HG02970 (cell line): ENCODE measurements around the gene PIMREG.

Experiments used
- ATAC-seq: cut with Tn5 transposase; IDR thresholded peaks from one replicate; pipeline ENCODE4 v1.9.1; 2021; ENCODE audit warnings: mild to moderate bottlenecking, moderate library complexity, moderate number of reproducible peaks; ENCODE audit not compliant: unreplicated experiment, low FRiP score

Gene PIMREG

DNA sequence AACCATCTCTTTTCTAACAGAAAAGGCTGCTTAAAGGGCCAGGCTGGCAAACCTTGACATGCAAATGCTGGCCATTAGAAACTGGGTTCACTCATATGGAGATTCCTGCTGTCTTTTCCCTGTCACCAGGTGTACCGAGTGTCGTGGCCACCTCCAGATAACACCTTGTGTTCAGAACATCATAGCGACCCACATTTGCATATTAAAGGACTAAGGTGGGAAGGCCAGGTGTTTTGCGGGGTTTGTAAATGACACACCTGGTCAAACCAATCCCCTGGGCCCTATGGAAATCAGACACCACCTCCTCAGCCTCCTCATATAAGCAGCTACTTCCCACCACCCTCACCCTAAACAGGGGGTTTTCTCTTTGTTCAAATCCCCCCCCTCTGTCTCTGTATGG, 6.8 kb upstream of the PIMREG start:
- ATAC-seq = no peak

DNA sequence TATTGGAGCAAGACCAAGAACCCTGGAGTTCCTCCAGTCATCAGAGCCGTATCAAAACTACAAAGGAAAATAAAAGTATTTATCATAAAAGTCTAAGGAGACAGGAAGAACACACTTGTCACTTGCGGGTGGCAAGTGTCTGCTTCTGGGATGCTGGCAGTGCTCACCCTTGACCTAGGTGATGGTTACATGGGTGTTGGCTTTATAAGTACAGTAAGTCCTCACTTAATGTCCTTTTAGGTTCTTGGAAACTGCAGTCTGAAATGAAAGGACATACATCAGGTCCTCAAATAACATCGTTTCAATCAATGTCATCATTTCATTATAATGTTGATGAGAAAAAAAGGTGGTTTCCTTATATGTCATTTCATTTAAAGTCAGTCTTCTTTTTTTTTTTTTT, 6.3 kb upstream of the PIMREG start:
- ATAC-seq = no peak

DNA sequence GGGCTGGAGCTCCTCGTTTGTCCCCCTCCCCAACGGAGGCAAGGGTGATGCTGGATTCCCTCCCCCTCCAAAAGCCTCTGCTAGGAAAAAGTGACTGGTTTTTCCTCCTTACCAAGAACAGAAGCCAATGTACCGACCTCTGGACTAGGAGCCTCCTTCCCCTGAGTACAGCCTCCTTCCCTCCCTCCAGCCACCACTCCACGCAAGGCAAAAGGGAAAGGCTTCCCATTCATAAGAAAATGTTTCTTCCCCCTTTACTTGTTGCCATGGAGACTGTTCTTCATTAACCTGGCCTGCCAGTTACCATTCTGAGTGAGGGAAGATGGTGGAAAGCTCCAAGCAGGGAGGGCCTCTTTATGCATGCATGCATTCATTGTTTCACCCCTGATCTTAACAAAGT, 4.3 kb upstream of the PIMREG start:
- no peak for ATAC-seq

DNA sequence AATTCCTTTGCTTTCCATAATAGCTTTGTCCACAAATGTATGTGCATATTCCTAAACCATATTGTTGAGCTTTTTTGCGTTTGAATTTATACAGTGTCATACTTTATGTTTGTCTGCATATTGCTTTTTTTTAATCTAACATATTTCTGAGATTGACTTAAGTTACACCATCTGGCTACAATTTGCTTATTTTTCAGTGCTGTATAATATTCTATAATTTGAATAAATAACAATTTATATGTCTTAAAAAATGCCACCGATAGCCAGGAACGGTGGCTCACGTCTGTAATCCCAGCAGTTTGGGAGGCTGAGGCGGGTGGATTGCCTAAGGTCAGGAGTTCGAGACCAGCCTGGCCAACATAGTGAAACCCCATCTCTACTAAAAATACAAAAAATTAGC, 1.5 kb upstream of the PIMREG start:
- ATAC-seq = no peak

DNA sequence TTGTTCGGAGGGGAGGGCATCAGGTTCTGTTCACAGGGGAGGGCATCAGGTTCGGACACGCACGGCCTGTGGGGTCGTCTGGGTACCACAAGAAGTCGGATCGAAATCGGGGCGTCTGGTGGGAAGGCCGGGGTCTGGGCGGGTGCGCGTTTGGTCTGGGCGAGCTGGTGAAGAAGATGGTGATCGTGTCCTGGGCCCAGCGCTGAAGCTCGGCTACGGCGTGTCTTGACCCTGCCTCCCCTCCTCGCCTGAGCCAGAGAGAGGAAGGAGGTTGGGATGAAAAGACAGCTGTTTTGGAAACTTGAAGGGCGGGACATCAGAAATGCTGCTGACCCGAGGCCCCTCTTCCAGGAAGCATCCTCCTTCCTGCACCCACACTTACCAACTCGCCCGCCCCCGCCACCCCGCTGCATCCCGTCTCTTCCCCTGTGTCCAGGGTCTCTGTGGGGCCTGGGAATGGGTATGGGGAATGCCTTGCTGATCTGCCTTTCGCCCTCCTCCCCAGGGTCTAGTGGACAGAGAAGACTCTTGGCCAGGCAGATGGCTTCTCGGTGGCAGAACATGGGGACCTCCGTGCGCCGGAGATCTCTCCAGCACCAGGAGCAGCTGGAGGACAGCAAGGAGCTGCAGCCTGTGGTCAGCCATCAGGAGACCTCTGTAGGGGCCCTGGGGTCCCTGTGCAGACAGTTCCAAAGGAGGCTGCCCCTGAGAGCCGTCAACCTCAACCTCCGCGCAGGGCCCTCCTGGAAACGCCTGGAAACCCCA, 498 bp downstream of the PIMREG start:
- no peak for ATAC-seq

DNA sequence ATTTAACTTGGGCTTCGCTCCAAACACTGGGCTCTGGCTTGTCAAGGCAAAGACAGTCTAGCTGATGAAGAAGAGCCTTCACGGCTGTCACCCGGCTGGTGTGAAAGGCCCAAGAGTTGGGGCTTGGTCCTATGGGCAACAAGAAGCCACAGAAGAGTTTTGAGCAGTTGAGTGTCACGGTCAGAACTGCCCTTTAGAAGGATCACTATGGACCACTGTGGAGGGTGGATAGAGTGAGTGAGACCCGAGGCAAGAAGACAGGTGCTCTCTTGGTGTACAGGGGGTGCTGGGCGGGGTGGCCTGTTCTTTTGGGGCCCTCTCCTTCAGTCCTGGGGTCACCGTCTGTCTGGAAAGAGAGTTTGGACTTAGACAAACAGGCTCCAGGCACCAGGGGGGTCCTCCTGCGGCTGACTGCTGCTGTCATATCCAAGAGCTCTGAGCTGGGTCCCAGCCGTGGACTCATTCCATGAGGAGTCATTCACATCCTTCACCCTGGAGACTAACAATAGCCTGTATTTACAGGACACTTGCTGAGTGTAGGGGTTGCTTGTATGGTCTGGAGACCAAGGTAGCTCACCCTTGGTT, 2.4 kb downstream of the PIMREG start:
- ATAC-seq = no peak

DNA sequence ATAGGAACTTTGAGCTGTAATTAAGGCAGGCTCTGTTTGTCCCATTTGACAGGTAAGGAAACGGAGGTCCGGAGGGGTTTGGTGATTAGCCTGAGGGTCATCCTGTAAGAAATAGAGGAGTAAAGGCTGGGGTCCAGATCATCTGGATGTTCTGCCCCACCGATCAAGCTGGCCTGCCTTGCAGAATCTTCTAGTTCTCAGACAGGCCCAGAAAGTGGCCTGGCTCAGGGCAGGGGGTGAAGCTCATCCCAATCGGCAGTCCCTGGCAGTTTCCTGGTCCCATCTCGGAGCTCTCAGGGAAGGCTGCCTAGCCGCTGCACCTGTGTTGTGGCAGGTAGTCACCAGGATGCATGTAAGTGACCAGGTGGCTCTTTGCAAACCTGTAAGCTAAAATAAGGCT, 4.2 kb downstream of the PIMREG start:
- no peak for ATAC-seq

DNA sequence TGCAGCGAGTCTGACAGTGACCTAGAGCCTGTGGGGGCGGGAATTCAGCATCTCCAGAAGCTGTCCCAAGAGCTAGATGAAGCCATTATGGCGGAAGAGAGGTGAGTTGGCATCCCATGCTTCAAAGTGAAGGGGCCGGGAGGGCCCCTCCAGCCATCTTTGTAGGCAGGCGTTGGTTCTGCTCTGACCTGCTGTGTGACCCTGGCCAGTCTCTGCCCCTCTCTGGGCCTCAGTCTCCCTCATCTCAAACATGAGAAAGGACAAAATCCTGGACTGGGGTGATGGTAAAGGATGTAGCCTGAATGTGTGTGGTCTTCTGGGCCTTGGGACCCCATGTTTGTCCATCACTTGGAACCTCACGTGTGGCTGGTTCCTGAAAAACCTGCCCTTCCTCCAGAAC, 5.1 kb downstream of the PIMREG start:
- no peak for ATAC-seq

DNA sequence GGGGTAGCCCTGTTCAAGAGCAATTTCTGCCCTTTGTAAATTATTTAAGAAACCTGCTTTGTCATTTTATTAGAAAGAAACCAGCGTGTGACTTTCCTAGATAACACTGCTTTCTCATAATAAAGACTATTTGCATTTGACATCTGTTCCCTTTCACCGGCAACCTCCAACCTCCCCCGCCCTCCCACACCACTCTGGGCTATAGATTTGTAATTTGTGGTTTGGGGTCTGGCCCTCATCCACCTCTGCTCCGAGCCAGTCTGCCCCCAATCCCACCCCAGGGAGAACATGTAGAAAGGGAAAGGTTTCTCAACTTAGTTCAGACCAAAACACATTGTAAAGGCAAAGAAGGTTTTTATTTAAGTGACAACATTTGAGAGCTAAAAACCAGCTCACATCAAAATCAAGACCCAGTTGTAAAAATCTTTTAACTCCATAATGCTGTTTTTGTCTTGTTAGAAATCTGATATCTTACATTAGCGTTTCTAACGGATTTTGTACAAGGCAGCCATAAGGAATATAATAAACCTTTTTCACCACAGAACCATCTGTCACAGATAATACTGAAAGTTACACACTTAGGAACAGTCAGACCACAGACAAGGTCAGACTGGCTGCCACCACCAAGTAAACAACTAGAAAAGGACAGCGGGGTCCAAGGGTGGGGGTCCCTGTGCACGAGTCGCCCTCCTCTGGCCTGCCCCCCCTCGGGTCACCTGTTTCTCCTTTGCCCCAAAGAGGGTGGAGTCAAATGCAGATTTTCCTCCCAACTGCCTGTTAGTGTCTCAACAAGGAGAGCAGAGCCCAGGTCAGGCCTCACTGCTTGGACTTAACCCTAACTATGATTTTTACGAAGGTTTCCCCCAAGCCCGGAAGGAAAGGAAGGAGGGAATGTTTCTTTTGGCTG, 6.9 kb downstream of the PIMREG start:
- no peak for ATAC-seq

DNA sequence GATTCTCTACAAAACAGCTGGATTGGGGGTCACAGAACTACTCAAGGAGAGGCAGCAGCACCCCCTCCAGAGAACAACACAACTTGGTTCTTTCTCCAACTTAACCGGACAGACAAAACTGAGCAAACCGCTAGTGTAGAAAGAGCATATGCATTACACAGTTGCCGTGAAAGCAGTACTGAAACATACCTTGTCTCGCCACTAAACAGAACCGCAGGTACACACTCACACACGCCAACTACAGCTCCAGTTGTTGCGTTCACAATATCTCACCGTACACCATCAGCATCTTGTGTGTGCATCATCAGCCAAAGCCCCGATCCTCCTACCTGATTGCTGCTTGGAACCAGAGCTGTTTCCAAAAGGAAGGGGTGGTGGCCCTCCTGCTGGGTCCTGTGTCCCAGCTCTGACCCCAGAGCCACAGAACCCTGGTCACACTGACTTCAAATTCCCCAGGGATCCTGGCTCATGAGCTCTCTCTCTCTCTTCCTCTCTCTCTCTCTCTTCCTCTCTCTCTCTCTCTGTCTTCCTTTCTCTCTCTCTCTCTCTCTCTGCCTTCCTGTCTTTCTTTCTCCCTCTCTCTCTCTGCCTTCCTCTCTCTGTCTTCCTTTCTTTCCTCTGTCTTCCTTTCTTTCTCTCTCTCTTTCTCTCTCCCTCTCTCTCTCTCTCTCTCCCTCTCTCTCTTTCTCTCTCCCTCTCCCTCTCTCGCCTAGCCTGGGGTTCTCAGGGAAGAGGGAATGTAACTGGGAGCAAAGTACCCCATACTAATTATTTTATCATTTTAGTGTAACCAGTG, 8.4 kb downstream of the PIMREG start:
- no peak for ATAC-seq

DNA sequence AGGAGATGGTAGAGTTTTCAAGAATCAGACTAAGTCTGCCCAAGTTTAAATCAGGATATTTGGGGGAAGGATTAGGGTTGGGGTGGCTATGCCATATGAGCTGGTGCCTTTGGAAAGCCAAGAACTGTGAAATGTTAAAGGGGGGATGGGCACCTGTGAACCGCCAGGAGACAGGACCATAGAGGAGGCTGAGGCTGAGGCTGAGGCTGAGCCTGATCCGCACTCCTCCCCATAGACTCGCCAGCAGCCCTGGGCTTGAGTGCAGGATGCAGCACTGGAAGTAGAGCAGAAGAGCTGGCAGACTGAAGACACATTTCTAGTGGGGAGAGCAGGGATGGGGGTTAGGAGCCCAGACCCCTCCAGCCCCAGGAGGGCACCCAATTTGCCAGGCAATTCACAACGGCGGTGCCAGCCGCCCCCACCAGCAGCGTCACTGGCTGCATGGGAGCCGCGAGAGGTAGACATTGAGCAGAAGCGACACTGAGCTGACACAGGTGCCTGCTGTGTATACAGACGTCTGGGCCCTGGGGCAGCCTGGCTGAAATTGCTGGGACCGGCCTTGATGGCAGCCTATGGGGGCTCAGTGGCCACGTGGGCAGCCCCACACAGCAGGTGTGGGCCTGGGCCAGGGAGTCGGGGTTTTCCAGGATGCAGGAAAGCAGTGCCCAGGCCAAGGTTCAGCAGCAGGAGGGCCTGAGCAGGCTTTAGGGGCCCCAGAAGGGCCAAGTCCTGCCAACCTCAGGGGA, 9.2 kb downstream of the PIMREG start:
- ATAC-seq = no peak

DNA sequence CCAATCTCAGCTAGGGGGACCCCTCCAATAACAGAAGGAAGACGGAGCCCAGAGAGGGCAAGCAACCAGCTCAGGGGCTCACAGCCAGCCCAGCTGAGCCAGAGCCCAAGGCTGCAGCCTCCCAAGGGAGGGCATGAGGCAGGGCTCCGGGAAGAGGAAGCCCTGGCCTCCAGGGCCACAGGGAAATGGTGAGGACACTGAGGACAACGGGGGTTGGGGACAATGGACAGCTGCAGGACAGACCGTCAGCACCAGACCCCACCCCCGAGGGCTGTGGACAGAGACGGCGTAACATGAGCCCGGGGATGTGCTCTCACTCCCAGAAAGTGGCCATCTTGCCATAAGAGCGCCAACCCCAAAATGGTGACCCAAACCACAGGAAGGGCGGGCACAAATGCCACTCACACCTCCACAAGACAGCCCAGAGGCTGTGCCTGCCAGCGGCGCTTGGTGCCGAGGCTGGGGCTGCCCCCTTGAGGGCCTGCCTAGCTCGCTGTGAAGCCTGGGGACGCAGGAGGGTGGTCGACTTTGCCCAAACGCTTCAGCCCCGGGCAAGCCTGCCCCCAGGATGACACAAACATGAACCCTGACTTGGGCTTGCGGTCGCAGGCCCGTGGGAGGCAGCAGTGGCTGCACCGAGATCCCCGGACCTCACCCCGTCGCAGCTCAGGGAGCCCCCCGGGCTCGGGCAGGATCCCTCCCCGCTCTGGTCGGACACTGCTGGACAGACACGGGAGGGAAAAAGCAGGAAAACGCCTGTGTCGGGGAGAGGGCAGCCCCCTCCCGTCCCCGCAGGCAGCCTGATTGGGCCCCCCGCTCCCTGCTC, 10.5 kb downstream of the PIMREG start:
- no peak for ATAC-seq

DNA sequence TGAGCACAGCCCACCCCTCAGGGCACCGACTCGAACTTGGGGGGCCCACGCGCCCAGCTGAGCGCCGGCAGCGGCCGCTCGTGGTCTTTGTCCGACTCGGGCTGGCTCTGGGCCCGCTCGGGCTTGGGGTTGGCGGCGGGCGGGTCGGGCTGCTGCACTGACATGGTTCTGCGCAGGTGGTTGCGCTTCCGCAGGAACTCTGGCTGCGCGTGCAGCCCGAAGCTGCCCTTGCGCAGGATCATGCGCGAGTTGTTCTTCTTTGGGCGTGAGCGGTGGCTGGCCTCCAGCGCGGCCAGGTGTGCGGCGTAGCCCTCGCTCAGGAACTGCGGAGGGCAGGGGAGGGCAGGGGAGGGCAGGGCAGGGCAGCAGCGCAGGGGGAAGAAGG, 11.1 kb downstream of the PIMREG start:
- no peak for ATAC-seq

DNA sequence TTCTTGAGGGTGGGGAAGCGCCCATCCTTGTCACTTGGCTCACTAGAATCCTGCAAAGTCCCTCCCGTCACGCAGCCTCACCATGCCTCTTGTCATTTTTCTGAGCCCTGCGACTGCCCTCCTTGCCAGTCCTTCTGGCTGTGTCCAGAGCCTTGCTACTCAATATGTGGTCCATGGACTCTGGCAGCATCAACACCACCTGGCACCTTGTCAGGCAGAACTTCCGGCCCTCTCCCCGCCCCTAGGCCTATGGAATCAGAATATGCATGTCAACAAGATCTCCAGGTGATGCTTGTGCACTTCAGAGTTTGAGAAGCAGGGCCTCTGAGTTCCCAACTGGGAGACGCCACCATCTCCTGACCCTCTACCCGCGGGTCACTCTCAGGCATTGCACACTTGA, 12.1 kb downstream of the PIMREG start:
- no peak for ATAC-seq

DNA sequence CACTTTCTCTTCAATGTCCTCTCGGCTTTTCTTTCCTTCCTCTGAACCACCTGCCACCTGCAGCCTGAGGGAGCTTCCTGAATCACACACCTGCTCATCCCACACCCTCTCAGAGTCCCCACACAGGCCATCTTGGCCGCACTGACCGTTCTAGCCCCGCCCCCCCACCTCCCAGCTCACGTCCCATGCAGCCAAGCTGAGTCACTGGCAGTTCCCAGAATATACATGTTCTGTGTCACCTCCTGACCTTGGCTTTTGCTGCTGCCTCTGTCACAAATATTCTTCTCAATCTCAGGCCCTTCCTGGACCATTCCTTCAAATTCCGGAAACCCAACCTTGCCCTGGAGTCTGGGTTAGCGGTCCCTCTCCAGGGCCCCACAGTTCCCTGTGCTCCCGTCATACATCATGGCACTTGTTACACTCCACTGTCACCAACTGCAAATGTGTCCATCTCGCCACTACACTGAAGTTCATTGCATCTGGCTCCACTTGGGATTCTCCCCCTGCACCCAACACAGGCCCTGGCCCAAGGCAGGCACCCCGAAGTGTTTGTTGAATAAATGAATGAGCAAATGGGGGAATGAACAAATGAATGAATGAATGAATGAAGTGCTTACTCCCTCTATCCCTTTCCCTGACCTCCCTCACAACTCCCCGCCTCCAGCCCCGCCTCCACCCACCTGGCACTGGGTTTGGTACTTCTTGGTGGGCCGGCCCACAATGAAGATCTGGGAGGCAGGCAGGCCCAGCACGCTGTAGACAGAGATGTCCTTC, 12.8 kb downstream of the PIMREG start:
- no peak for ATAC-seq

DNA sequence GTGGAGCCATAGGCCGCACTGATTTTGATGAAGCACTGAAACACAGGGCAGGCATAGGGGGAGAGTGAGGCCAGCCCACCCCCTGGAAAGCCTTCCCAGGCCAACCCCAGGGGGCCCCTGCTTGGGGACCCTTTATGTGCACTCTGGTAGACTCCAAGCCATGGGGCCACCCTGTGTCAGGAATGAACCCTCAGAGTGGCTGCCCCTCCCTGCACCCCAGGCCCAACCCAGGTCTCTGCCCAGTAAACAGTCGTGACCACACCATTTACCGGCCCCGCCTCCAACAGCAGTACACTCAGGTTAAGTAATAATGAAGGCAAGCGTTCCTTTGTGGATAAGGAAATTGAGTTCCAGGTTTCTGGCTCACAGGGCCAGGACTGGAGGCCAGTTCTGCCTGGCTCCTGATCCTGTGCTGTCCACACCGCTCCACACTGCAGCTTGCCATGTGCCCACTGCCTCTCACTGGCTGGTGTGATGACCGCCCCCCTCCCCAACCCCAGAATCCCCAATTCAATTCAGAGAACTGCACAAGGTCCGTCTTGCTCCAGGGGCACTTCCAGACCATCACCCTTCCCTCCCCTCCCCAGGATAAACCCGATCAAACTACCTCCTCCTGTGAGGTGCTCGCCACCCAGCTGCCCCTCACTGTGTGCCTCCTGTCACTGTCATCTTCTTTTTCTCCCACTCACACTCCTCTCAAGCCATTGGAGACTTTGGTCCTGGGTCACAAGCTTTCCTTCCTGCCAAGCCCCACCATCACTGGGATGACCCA, 13.6 kb downstream of the PIMREG start:
- ATAC-seq = no peak

DNA sequence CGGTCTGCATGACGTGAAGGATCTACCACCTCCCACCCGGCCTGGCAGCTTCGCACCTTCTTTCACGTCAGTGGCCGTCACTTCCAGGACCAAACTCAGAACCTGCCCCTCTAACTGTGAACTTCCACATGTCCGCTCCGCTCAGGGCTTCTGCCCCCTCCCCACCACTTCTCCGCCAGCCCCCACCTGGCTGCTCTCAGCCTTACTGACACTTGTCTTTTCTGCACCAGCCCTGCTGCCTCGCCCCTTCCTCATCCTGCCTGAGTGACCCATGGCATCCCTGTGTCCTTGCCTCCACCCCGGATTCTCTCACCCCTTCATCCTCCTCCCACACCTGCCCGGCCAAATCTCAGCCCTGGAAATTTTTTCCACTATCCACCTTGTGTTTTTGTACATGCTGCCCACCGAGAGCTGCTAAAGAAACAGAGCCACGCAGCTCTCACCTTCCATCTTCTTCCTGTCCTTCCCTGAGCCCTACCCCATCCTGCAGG, 14.2 kb downstream of the PIMREG start:
- no peak for ATAC-seq
